Mesenchymal stem cell (in vitro differentiated cells and primary cell): ENCODE results near the gene GPATCH8.

Experiments
- DNase-seq: peaks from one replicate; pipeline ENCODE4 v3.0.0-alpha.2; 2013
- H2AFZ ChIP-seq: one replicate; pipeline ENCODE4 v1.6.1; 2013; ENCODE audit warnings: low read depth, mild to moderate bottlenecking, control low read depth, inconsistent platforms, low read length, moderate library complexity
- H2AK5ac ChIP-seq: 2 replicates; pipeline ENCODE4 v1.6.1; 2013; ENCODE audit warnings: low read length, moderate library complexity, mild to moderate bottlenecking, inconsistent platforms; ENCODE audit not compliant: severe bottlenecking
- H2BK120ac ChIP-seq: one replicate; pipeline ENCODE4 v1.6.1; 2013; ENCODE audit warnings: low read depth, mild to moderate bottlenecking, inconsistent platforms, low read length, moderate library complexity
- H2BK12ac ChIP-seq, 2 experiments: one replicate each; pipeline ENCODE4 v1.6.1; 2013; ENCODE audit warnings: inconsistent platforms in 2 of 2, low read length in 2 of 2, mild to moderate bottlenecking in 2 of 2, moderate library complexity in 2 of 2, control low read depth in 1 of 2
- H2BK15ac ChIP-seq: one replicate; pipeline ENCODE4 v1.6.1; 2013; ENCODE audit warnings: mild to moderate bottlenecking, low read depth, inconsistent platforms; ENCODE audit not compliant: poor library complexity, severe bottlenecking
- H2BK5ac ChIP-seq: 2 replicates; pipeline ENCODE4 v1.6.1; 2013; ENCODE audit warnings: low read depth, mild to moderate bottlenecking, low read length, control low read depth, inconsistent platforms; ENCODE audit not compliant: poor library complexity, severe bottlenecking
- H3K14ac ChIP-seq, 2 experiments: one replicate each; pipeline ENCODE4 v1.6.1; 2013; ENCODE audit warnings: inconsistent platforms in 2 of 2, low read length in 2 of 2, control low read depth in 1 of 2, mild to moderate bottlenecking in 1 of 2, moderate library complexity in 1 of 2
- H3K18ac ChIP-seq, 2 experiments: one replicate each; pipeline ENCODE4 v1.6.1; 2013; ENCODE audit warnings: inconsistent platforms in 2 of 2, low read length in 2 of 2, control low read depth in 1 of 2, low read depth in 1 of 2, mild to moderate bottlenecking in 1 of 2
- H3K23ac ChIP-seq, 2 experiments: one replicate each; pipeline ENCODE4 v1.6.1; 2013; ENCODE audit warnings: inconsistent platforms in 2 of 2, low read length in 2 of 2, mild to moderate bottlenecking in 2 of 2, moderate library complexity in 2 of 2, control low read depth in 1 of 2
- H3K27ac ChIP-seq: 2 replicates; pipeline ENCODE4 v1.5.1; 2013; ENCODE audit warnings: mild to moderate bottlenecking, moderate library complexity, low read length, control low read depth, inconsistent platforms; ENCODE audit not compliant: poor library complexity, severe bottlenecking
- H3K27me3 ChIP-seq, 2 experiments: 2 replicates each; pipeline versions ENCODE4 v1.6.1 to v1.7.0; 2013; ENCODE audit warnings: low read length in 2 of 2, mild to moderate bottlenecking in 2 of 2, moderate library complexity in 2 of 2, control low read depth in 1 of 2, inconsistent platforms in 1 of 2; ENCODE audit not compliant: control insufficient read depth in 1 of 2, insufficient read depth in 1 of 2
- H3K36me3 ChIP-seq, 2 experiments: 2 replicates each; pipeline versions ENCODE4 v1.6.1 to v1.7.0; 2013; ENCODE audit warnings: low read length in 2 of 2, control low read depth in 1 of 2, inconsistent platforms in 1 of 2, low read depth in 1 of 2, mild to moderate bottlenecking in 1 of 2; ENCODE audit not compliant: insufficient read depth in 2 of 2, control insufficient read depth in 1 of 2
- H3K4ac ChIP-seq, 2 experiments: one replicate each; pipeline ENCODE4 v1.6.1; 2013; ENCODE audit warnings: inconsistent platforms in 2 of 2, low read length in 2 of 2, mild to moderate bottlenecking in 2 of 2, moderate library complexity in 2 of 2, control low read depth in 1 of 2, low read depth in 1 of 2
- H3K4me1 ChIP-seq: 2 replicates; pipeline ENCODE4 v1.6.1; 2013; ENCODE audit warnings: low read depth, low read length, control low read depth; ENCODE audit not compliant: control insufficient read depth, insufficient read depth
- H3K4me2 ChIP-seq: 2 replicates; pipeline ENCODE4 v1.6.1; 2013; ENCODE audit warnings: low read length, mild to moderate bottlenecking, inconsistent platforms; ENCODE audit not compliant: poor library complexity, severe bottlenecking
- H3K4me3 ChIP-seq, 2 experiments: 2 replicates each; pipeline versions ENCODE4 v1.5.1 to v1.7.0; 2013; ENCODE audit warnings: low read length in 2 of 2, mild to moderate bottlenecking in 2 of 2, control low read depth in 1 of 2, low read depth in 1 of 2; ENCODE audit not compliant: insufficient read depth in 1 of 2
- H3K79me1 ChIP-seq: replicated peaks from 2 replicates; pipeline ENCODE4 v1.6.1; 2013; ENCODE audit warnings: mild to moderate bottlenecking, control low read depth, low read length, inconsistent platforms; ENCODE audit not compliant: poor library complexity, severe bottlenecking
- H3K9ac ChIP-seq: 2 replicates; pipeline ENCODE4 v1.7.0; 2013; ENCODE audit warnings: mild to moderate bottlenecking, low read length, moderate library complexity
- H3K9me3 ChIP-seq: 2 replicates; pipeline ENCODE4 v1.7.0; 2013; ENCODE audit warnings: mild to moderate bottlenecking, low read length; ENCODE audit not compliant: control insufficient read depth
- H4K8ac ChIP-seq: one replicate; pipeline ENCODE4 v1.6.1; 2013; ENCODE audit warnings: inconsistent platforms, mild to moderate bottlenecking, low read length, moderate library complexity
- H4K91ac ChIP-seq: one replicate; pipeline ENCODE4 v1.6.1; 2013; ENCODE audit warnings: mild to moderate bottlenecking, low read length, inconsistent platforms
- WGBS: methylation state at CpG from one replicate; pipeline ENCODE4 v1.1.7; 2013; ENCODE audit warnings: mixed read lengths; 5-methylcytosine and 5-hydroxymethylcytosine counted together

Gene GPATCH8

DNA sequence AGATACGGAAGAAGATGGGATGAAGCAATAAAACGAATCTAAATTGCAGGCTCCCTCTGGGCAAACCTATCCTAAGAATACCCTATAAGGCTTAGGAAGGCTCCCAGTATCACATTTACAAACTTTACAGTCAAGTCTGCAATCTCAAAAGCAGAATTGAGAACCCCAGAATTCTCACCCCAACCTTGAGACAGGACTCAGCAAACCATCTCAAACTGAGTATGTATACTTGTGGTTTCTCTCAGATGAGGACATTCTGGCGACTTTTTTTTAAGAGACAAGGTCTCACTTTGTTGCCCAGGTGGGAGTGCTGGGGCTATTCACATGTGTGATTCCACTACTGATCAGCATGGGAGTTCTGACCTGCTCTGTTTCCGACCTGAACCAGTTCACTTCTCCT is 94.4 kb downstream of the GPATCH8 start:
- H3K9me3 ChIP-seq: no peaks in the 10 kb centered on the region
- H3K27ac ChIP-seq: no peak overlapping the region
- H3K9ac ChIP-seq: no peak overlapping the region
- DNase-seq: no peak
- peaks cover 22% of the 10 kb centered on the region for H3K79me1 ChIP-seq
- H3K23ac ChIP-seq: no peak overlapping the region
- H3K4me3 ChIP-seq: no peak overlapping the region
- H4K8ac ChIP-seq: no peak overlapping the region
- H2BK5ac ChIP-seq: no peak overlapping the region
- H3K18ac ChIP-seq: no peak overlapping the region
- no peak overlapping the region for H3K4me2 ChIP-seq
- no peaks in the 10 kb centered on the region for H3K4me1 ChIP-seq
- no peak overlapping the region for H3K4ac ChIP-seq
- no peak overlapping the region for H2AFZ ChIP-seq
- H4K91ac ChIP-seq: no peak overlapping the region
- H3K36me3 ChIP-seq: peaks cover 0 to 55% of the 10 kb centered on the region in 2 experiments
- no peak overlapping the region for H3K14ac ChIP-seq
- no peaks in the 10 kb centered on the region for H3K27me3 ChIP-seq
- no peak overlapping the region for H2BK120ac ChIP-seq
- no peak overlapping the region for H2BK12ac ChIP-seq
- 93% methylated on average over 4 of the region's 4 CpGs for WGBS
- H2AK5ac ChIP-seq: no peak overlapping the region
- H2BK15ac ChIP-seq: no peak overlapping the region

DNA sequence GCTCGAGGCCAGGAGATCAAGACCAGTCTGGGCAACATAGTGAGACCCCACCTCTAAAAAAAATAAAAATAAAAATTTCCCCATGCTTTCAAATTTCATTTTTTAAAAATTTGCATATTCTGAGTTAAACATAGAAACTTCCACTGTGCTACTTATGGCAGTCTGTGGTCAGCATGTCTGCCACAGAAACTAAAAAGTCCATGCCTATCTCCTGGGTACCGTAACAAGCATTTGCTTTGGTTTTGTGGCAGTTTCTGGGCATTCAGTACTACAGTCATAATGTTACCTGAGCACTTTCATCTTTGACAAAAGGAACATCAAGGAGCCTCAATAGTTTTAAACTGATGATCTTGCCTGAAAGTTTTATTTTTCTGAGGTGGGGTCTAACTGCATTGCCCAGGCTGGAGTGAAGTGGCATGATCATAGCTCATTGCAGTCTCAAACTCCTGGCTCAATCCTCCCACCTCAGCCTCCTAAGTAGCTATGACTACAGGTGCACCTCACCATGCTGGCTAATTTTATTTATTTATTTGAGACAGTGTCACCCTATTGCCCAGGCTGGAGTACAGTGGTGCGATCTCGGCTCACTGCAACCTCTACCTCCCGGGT is 100.5 kb downstream of the GPATCH8 start:
- H3K9ac ChIP-seq: no peak overlapping the region
- H3K4ac ChIP-seq: no peak overlapping the region
- no peak overlapping the region for H3K27ac ChIP-seq
- no peaks in the 10 kb centered on the region for H3K9me3 ChIP-seq
- H3K23ac ChIP-seq: no peak overlapping the region
- H2AK5ac ChIP-seq: no peak overlapping the region
- H3K36me3 ChIP-seq: peaks cover 36 to 70% of the 10 kb centered on the region in 2 experiments
- no peak overlapping the region for H2BK5ac ChIP-seq
- H2BK120ac ChIP-seq: no peak overlapping the region
- no peak overlapping the region for H2BK15ac ChIP-seq
- H3K79me1 ChIP-seq: peaks cover 25% of the 10 kb centered on the region
- no peak for DNase-seq
- H3K14ac ChIP-seq: no peak overlapping the region
- H3K27me3 ChIP-seq: no peaks in the 10 kb centered on the region
- H3K4me1 ChIP-seq: peaks cover 5% of the 10 kb centered on the region
- H4K8ac ChIP-seq: no peak overlapping the region
- H2AFZ ChIP-seq: no peak overlapping the region
- H3K4me2 ChIP-seq: no peak overlapping the region
- H3K4me3 ChIP-seq: no peak overlapping the region
- no peak overlapping the region for H3K18ac ChIP-seq
- WGBS: 98% methylated on average over 5 of the region's 5 CpGs
- H2BK12ac ChIP-seq: no peak overlapping the region
- no peak overlapping the region for H4K91ac ChIP-seq

DNA sequence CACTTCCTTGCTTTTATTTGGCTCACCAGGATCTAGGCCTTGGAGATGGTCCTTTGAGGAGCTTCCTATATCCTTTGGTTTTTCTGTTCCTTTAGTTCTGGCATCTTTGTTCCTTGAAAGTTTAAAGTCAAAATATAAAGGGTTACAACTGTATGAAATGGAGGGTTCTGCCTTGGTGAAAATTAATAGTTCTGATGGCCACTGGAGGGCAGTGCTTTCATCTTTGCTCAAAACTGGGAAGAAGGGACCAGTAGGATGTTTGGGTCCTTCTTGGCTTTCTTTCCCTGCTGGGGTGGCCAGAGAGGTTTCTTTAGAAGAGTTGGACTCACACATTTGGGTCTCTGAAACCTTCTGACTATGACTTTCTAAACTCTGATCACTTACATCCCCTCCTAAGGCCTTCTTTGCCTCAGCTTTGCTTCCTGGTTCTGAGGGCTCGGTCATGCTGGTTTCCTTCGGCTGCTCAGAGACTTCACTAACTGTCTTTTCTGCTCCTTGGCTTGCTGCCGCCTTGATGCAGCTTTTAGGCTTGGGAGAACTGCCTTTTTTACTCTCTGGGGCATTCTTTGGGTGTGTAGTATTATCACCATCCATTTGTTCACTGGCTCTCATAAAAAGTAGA is 102.9 kb downstream of the GPATCH8 start:
- H3K18ac ChIP-seq: no peak overlapping the region
- H3K14ac ChIP-seq: no peak overlapping the region
- no peak overlapping the region for H2BK120ac ChIP-seq
- no peak overlapping the region for H2BK15ac ChIP-seq
- no peak overlapping the region for H3K4me3 ChIP-seq
- 100% methylated on average over 3 of the region's 3 CpGs for WGBS
- DNase-seq: peak; percentile 39
- no peaks in the 10 kb centered on the region for H3K27me3 ChIP-seq
- no peak overlapping the region for H3K4ac ChIP-seq
- H3K9ac ChIP-seq: peak overlapping the region; percentile 9
- H3K4me2 ChIP-seq: no peak overlapping the region
- no peak overlapping the region for H4K91ac ChIP-seq
- peaks cover 31% of the 10 kb centered on the region for H3K79me1 ChIP-seq
- no peak overlapping the region for H2BK12ac ChIP-seq
- no peak overlapping the region for H4K8ac ChIP-seq
- H2AFZ ChIP-seq: no peak overlapping the region
- peaks cover 47 to 86% of the 10 kb centered on the region in 2 experiments for H3K36me3 ChIP-seq
- H2AK5ac ChIP-seq: no peak overlapping the region
- no peak overlapping the region for H2BK5ac ChIP-seq
- H3K9me3 ChIP-seq: no peaks in the 10 kb centered on the region
- no peak overlapping the region for H3K27ac ChIP-seq
- no peak overlapping the region for H3K23ac ChIP-seq
- H3K4me1 ChIP-seq: peaks cover 5% of the 10 kb centered on the region

GRCh38 chr17:44398692-44399691 is 104.2 kb downstream of the GPATCH8 start:
- WGBS: 97% methylated on average over 41 of the region's 41 CpGs
- Histone ChIP-seq H3K9ac (no peak overlapping the region), H4K8ac (peak overlapping the region; percentile 32)

More at GRCh38 chr17:44398692-44399691, 104.2 kb downstream of the GPATCH8 start:
- Histone ChIP-seq H2AFZ (no peak overlapping the region), H3K9me3 (no peaks in the 10 kb centered on the region), H3K4me3 (no peak overlapping the region), H3K27ac (no peak overlapping the region), H2BK5ac (no peak overlapping the region), H3K27me3 (no peaks in the 10 kb centered on the region), H2BK15ac (no peak overlapping the region), H4K91ac (peak overlapping the region; percentile 9), H3K14ac (no peak overlapping the region), H2AK5ac (no peak overlapping the region), H3K18ac (no peak overlapping the region), H3K4ac (no peak overlapping the region), H3K36me3 (peaks cover 47 to 82% of the 10 kb centered on the region in 2 experiments), H3K4me1 (peaks cover 5% of the 10 kb centered on the region), H2BK12ac (no peak overlapping the region), H3K79me1 (peaks cover 31% of the 10 kb centered on the region), H2BK120ac (no peak overlapping the region), H3K4me2 (no peak overlapping the region), H3K23ac (no peak overlapping the region)
- DNase-seq: no peak
